A673 (cell line): ENCODE results near the gene TSEN15.

Experiments used
- CTCF ChIP-seq: fragments of 300-800, 200-600 bp; sonication (generic); conservative IDR thresholded peaks from 2 replicates; pipeline ENCODE4 v1.5.1; 2017; ENCODE audit warnings: low read depth, mild to moderate bottlenecking, antibody characterized with exemption, low read length, moderate library complexity, mixed read lengths
- EZH2 ChIP-seq: fragments of 200-600 bp; sonication (generic); IDR thresholded peaks from 2 replicates; pipeline ENCODE4 v1.6.1; 2017; ENCODE audit warnings: borderline replicate concordance, low read depth, mild to moderate bottlenecking, mixed read lengths, antibody characterized with exemption, low read length; ENCODE audit not compliant: poor library complexity, severe bottlenecking

DNA sequence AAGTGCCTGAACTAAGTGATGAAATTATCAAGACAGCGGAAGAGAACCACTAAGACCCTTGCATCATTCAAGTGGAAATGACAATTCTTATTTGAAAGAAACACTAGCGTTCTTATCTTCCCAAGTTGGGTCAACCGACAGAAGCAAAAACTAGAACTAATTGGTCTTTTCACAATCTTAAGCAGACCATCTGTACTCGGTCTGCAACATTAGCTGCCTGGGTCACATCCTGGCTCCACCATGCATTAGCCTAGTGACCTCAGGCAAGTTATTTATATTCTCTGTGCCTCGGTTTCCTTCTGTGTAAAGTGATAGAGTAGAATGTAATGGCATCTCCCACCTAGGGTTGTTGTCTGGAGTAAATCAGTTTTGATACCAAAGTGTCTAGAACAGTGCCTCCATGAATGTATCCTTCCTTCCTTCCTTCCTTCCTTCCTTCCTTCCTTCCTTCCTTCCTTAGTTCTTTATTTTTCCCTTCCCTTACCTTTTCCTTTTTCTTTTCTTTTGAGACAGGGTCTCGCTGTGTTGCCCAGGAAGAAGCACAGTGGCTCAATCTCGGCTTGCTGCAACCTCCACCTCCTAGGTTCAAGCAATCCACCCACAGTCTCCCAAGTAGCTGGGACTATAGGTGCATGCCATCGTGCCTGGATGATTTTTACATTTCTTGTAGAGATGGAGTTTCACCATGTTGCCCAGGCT, 20.0 kb upstream of the TSEN15 start:
- TF ChIP-seq CTCF (no peak), EZH2 (no peak)
